OCI-LY3 (cell line): ENCODE results near the gene DDX20.

Experiments used
- H2AFZ ChIP-seq: fragments of 200-600, 300-600 bp; shearing (Covaris generic); 2 replicates; pipeline ENCODE4 v1.6.0; 2014; ENCODE audit warnings: antibody characterized with exemption, low read depth, low read length
- H3K27ac ChIP-seq: fragments of 200-600, 300-600 bp; sonication (generic); 2 replicates; pipeline ENCODE4 v1.5.1; 2014; ENCODE audit warnings: mild to moderate bottlenecking, low read length, moderate library complexity, mixed read lengths
- H3K27me3 ChIP-seq: fragments of 200-600, 300-600 bp; sonication (generic); 2 replicates; pipeline ENCODE4 v1.6.1; 2014; ENCODE audit warnings: low read depth, low read length, mixed read lengths
- H3K36me3 ChIP-seq: fragments of 200-600, 300-600 bp; sonication (generic); replicated peaks from 2 replicates; pipeline ENCODE3; 2014; ENCODE audit warnings: low read depth, low read length, mixed read lengths
- H3K4me1 ChIP-seq: fragments of 300-600, 200-600 bp; sonication (generic); 2 replicates; pipeline ENCODE4 v1.6.1; 2014; ENCODE audit warnings: low read length, mixed read lengths
- H3K4me2 ChIP-seq: fragments of 200-600, 300-600 bp; sonication (generic); 2 replicates; pipeline ENCODE4 v1.6.1; 2014; ENCODE audit warnings: low read length, mixed read lengths
- H3K4me3 ChIP-seq: fragments of 300-600, 200-600 bp; sonication (generic); 2 replicates; pipeline ENCODE4 v1.5.1; 2014; ENCODE audit warnings: antibody characterized with exemption, mild to moderate bottlenecking, low read length, moderate library complexity
- H3K79me2 ChIP-seq: fragments of 300-600, 200-600 bp; shearing (Covaris generic); 2 replicates; pipeline ENCODE4 v1.6.1; 2014; ENCODE audit warnings: mild to moderate bottlenecking, low read length, mixed read lengths
- H3K9ac ChIP-seq: fragments of 300-600, 200-600 bp; shearing (Covaris generic); 2 replicates; pipeline ENCODE4 v1.6.0; 2014; ENCODE audit warnings: mild to moderate bottlenecking, low read length, moderate library complexity
- H3K9me3 ChIP-seq: fragments of 200-600, 300-600 bp; shearing (Covaris generic); 2 replicates; pipeline ENCODE4 v1.6.1; 2014; ENCODE audit warnings: low read length, mixed read lengths; ENCODE audit not compliant: insufficient read depth
- H4K20me1 ChIP-seq: fragments of 200-600, 300-600 bp; sonication (generic); 2 replicates; pipeline ENCODE4 v1.6.1; 2016; ENCODE audit warnings: low read length, mixed read lengths; ENCODE audit not compliant: insufficient read depth
- EZH2phosphoT487 ChIP-seq: fragments of 200-600 bp; shearing (Covaris generic); IDR thresholded peaks from 2 replicates; pipeline ENCODE4 v1.6.1; 2018; ENCODE audit warnings: antibody characterized with exemption, mixed run types, low read depth
- TF ChIP-seq, protein P1 (sequence below): fragments of 200-600, 300-600 bp; sonication (generic); IDR thresholded peaks from 2 replicates; pipeline ENCODE4 v1.5.1; 2014; ENCODE audit warnings: antibody characterized with exemption, low read length, low read depth

The DDX20 gene

DNA sequence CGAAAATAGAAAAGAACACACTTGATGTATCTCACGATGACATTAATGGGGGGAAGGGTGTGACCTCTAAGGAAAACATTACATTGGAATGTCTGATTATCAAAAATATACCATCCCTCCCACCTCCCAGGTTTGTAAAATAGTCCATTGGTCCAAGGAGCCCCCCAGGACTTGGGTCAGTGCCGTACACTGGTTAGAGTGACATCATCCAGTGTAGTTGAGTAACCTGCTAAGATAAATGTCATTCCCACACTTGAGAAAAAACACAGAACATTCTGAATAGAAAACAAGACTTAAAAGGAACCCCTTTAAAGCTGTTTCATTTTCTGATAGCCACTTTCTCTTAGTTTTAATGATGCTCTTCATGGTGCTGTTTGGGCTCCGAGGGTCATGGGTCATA is 15.2 kb downstream of the DDX20 start:
- no peaks in the 10 kb centered on the region for H3K4me1 ChIP-seq
- H3K27ac ChIP-seq = no peak overlapping the region
- no peak overlapping the region for H2AFZ ChIP-seq
- TF ChIP-seq, protein P1, sequence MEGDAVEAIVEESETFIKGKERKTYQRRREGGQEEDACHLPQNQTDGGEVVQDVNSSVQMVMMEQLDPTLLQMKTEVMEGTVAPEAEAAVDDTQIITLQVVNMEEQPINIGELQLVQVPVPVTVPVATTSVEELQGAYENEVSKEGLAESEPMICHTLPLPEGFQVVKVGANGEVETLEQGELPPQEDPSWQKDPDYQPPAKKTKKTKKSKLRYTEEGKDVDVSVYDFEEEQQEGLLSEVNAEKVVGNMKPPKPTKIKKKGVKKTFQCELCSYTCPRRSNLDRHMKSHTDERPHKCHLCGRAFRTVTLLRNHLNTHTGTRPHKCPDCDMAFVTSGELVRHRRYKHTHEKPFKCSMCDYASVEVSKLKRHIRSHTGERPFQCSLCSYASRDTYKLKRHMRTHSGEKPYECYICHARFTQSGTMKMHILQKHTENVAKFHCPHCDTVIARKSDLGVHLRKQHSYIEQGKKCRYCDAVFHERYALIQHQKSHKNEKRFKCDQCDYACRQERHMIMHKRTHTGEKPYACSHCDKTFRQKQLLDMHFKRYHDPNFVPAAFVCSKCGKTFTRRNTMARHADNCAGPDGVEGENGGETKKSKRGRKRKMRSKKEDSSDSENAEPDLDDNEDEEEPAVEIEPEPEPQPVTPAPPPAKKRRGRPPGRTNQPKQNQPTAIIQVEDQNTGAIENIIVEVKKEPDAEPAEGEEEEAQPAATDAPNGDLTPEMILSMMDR = no peak
- TF ChIP-seq EZH2phosphoT487 = no peak
- no peaks in the 10 kb centered on the region for H3K27me3 ChIP-seq
- no peaks in the 10 kb centered on the region for H3K9me3 ChIP-seq
- no peak overlapping the region for H3K9ac ChIP-seq
- H3K79me2 ChIP-seq = 0 out of 2 replicates have a peak, but pooled peaks cover 9% of the 10 kb centered on the region
- no peak overlapping the region for H3K4me2 ChIP-seq
- peaks cover 20% of the 10 kb centered on the region for H3K36me3 ChIP-seq
- no peak overlapping the region for H3K4me3 ChIP-seq
- H4K20me1 ChIP-seq = no peaks in the 10 kb centered on the region

DNA sequence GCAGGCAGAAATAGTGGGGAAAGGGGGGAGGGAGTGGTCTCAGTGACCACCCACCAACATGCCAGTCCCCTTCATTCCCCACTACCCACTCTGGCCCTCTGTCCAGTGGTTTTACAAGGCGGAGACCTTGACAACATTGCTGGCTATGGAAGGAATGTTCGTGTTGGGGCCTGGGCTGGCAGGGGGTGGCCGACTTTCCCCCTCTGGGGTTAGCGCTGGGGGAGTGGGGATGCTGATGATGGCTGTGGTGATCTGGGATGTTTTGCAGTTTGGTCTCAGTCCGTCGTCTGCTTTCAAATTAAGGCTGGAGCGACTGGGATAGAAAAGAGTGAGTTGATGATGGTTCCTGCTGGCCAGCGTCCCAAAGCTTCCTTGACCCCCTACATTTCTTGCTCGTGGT is 20.3 kb downstream of the DDX20 start:
- Histone ChIP-seq H3K4me3 (no peak overlapping the region), H3K79me2 (no peaks in the 10 kb centered on the region), H4K20me1 (no peaks in the 10 kb centered on the region), H3K27me3 (no peaks in the 10 kb centered on the region), H3K36me3 (no peaks in the 10 kb centered on the region), H3K27ac (no peak overlapping the region), H3K9me3 (no peaks in the 10 kb centered on the region), H3K4me2 (no peak overlapping the region), H3K4me1 (no peaks in the 10 kb centered on the region), H3K9ac (no peak overlapping the region), H2AFZ (no peak overlapping the region)
- TF ChIP-seq, protein P1 = no peak
- no peak for TF ChIP-seq EZH2phosphoT487

DNA sequence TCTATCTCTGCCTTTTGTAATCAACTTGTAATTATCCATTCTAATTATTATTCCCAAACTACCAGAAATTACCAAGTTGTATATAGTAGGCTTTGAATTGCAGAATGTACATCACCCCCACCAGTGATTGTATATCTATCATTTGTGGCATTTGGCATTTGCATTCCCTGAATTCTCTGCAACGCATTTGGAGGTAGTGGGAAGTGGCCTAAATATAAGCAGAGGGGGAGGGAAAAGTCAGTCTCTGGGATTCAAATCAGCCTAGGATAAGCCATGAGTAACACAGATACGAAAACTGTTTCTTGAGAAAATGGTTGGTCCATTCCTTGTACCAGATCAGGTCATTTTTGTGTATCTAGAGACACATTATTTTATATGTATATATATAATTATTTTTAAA is 20.7 kb downstream of the DDX20 start:
- Histone ChIP-seq H4K20me1 (no peaks in the 10 kb centered on the region), H3K27ac (no peak overlapping the region), H3K4me2 (no peak overlapping the region), H2AFZ (no peak overlapping the region), H3K79me2 (no peaks in the 10 kb centered on the region), H3K27me3 (no peaks in the 10 kb centered on the region), H3K4me1 (no peaks in the 10 kb centered on the region), H3K4me3 (no peak overlapping the region), H3K9ac (no peak overlapping the region), H3K36me3 (no peaks in the 10 kb centered on the region), H3K9me3 (no peaks in the 10 kb centered on the region)
- TF ChIP-seq, protein P1 = no peak
- TF ChIP-seq EZH2phosphoT487 = no peak

DNA sequence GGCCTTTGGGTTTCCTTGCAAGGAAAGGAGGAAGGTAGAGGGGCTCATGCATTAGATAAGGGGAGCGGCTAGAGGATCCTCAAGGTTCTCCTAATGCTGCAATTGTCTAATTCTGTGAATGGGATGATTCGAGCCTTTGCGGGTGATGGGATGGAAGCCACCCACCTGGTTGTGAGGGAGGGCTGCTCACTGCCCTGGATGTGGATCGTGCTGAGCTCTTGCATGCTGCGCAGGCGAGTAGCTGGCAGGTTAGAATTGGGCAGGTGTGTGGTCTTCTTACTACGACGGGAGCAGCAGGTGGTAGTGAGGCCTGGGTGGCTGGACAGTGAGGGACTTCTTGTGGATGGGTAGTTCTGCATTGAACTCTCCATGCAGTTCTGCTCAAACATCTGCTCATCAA is 21.2 kb downstream of the DDX20 start:
- no peak overlapping the region for H3K4me3 ChIP-seq
- H3K9ac ChIP-seq = no peak overlapping the region
- no peaks in the 10 kb centered on the region for H3K4me1 ChIP-seq
- no peaks in the 10 kb centered on the region for H3K27me3 ChIP-seq
- no peak for TF ChIP-seq EZH2phosphoT487
- TF ChIP-seq, protein P1 = no peak
- no peaks in the 10 kb centered on the region for H3K79me2 ChIP-seq
- no peak overlapping the region for H3K27ac ChIP-seq
- no peaks in the 10 kb centered on the region for H4K20me1 ChIP-seq
- no peaks in the 10 kb centered on the region for H3K36me3 ChIP-seq
- no peak overlapping the region for H2AFZ ChIP-seq
- H3K9me3 ChIP-seq = no peaks in the 10 kb centered on the region
- H3K4me2 ChIP-seq = no peak overlapping the region
